Measurements from ENCODE around the gene ZBTB20.

ZBTB20 gene

DNA sequence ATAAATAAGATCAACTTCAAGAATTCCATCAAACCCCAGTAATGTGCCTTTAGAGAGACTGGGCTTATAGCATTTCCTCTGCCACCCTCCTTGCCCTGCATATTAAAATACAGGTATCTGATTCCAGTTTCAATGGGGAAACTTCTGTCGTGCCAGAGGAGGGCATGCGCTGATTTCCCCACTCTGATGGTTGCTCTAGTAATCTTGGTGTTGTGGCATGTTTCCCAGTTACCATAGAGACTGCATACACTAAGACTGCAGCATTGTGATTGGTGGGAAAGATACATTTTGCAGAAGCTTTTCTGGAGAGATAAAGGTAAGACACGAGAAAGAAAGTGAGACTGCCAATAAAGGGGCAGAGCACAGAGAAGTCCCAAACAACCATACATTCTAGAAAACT lies 627.7 kb downstream of the ZBTB20 start:
- H2AK5ac ChIP-seq (ENCODE audit: low read length, severe bottlenecking): no peak overlapping the region
- peaks cover 37% of the 10 kb centered on the region for H3K79me1 ChIP-seq (replicated peaks; ENCODE audit: low read length, poor library complexity, severe bottlenecking)
- no peak overlapping the region for H3K14ac ChIP-seq (ENCODE audit: low read length in 2 of 2)
- H2BK120ac ChIP-seq (ENCODE audit: low read depth, low read length): no peak overlapping the region
- no peaks in the 10 kb centered on the region for H3K27me3 ChIP-seq (ENCODE audit: control insufficient read depth in 1 of 2, insufficient read depth in 1 of 2, low read length in 2 of 2)
- no peak overlapping the region for H4K91ac ChIP-seq (ENCODE audit: low read length)
- H3K36me3 ChIP-seq (ENCODE audit: control insufficient read depth in 1 of 2, insufficient read depth in 2 of 2, low read depth in 1 of 2, low read length in 2 of 2): peaks cover 0 to 13% of the 10 kb centered on the region in 2 experiments
- no peak overlapping the region for H2AFZ ChIP-seq (ENCODE audit: low read depth, low read length)
- no peak overlapping the region for H2BK12ac ChIP-seq (ENCODE audit: low read length in 2 of 2)
- H3K4ac ChIP-seq (ENCODE audit: low read depth in 1 of 2, low read length in 2 of 2): no peak overlapping the region
- no peak overlapping the region for H3K4me2 ChIP-seq (ENCODE audit: low read length, poor library complexity, severe bottlenecking)
- peak overlapping the region; percentile 21 for H3K9ac ChIP-seq (ENCODE audit: low read length)
- no peak overlapping the region for H3K23ac ChIP-seq (ENCODE audit: low read length in 2 of 2)
- no peaks in the 10 kb centered on the region for H3K9me3 ChIP-seq (ENCODE audit: control insufficient read depth, low read length)
- H3K4me3 ChIP-seq (ENCODE audit: insufficient read depth in 1 of 2, low read depth in 1 of 2, low read length in 2 of 2): no peak overlapping the region
- no peak overlapping the region for H2BK5ac ChIP-seq (ENCODE audit: low read depth, low read length, poor library complexity, severe bottlenecking)
- no peak overlapping the region for H3K27ac ChIP-seq (ENCODE audit: low read length, poor library complexity, severe bottlenecking)
- WGBS: 83% methylated on average over 2 of the region's 3 CpGs
- no peak overlapping the region for H3K18ac ChIP-seq (ENCODE audit: low read depth in 1 of 2, low read length in 2 of 2)
- no peaks in the 10 kb centered on the region for H3K4me1 ChIP-seq (ENCODE audit: control insufficient read depth, insufficient read depth, low read depth, low read length)
- no peak overlapping the region for H2BK15ac ChIP-seq (ENCODE audit: low read depth, poor library complexity, severe bottlenecking)
- DNase-seq: peak; percentile 92
- no peak overlapping the region for H4K8ac ChIP-seq (ENCODE audit: low read length)

DNA sequence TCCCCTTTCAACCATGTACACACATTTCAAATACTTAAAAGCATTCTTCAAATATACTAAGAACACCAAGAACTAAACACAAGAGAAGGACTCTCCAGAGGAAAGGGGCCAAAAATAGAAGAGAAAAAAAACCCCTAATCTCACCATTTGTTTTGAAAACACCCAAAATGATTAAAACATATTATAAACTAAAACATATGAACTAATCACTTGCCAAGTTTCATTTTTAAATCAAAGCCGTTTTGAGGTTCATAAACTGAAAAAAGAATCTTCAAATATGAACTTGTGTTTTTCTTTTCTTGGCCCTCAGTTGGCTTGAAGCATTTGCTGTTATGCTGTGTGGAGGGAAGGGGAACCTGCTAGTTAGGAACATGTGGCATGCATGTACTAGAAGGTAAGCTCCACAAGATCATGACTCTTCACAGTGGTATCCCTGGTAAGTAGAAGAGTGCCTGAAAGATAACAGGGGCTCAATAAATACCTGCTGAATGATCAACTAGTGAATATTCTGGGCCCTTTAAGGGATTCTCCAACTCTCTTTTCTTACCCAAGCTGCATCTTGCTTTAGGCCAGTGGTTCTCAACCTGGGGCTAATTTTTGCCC lies 628.8 kb downstream of the ZBTB20 start:
- peak overlapping the region in 1 of 2 experiments; percentile 26 for H3K4me3 ChIP-seq (ENCODE audit: insufficient read depth in 1 of 2, low read depth in 1 of 2, low read length in 2 of 2)
- H2AFZ ChIP-seq (ENCODE audit: low read depth, low read length): no peak overlapping the region
- H2AK5ac ChIP-seq (ENCODE audit: low read length, severe bottlenecking): no peak overlapping the region
- H3K23ac ChIP-seq (ENCODE audit: low read length in 2 of 2): no peak overlapping the region
- H4K91ac ChIP-seq (ENCODE audit: low read length): no peak overlapping the region
- no peaks in the 10 kb centered on the region for H3K4me1 ChIP-seq (ENCODE audit: control insufficient read depth, insufficient read depth, low read depth, low read length)
- H3K14ac ChIP-seq (ENCODE audit: low read length in 2 of 2): no peak overlapping the region
- no peak overlapping the region for H2BK120ac ChIP-seq (ENCODE audit: low read depth, low read length)
- H2BK15ac ChIP-seq (ENCODE audit: low read depth, poor library complexity, severe bottlenecking): no peak overlapping the region
- H3K27me3 ChIP-seq (ENCODE audit: control insufficient read depth in 1 of 2, insufficient read depth in 1 of 2, low read length in 2 of 2): no peaks in the 10 kb centered on the region
- H3K18ac ChIP-seq (ENCODE audit: low read depth in 1 of 2, low read length in 2 of 2): no peak overlapping the region
- H2BK12ac ChIP-seq (ENCODE audit: low read length in 2 of 2): no peak overlapping the region
- no peak overlapping the region for H3K27ac ChIP-seq (ENCODE audit: low read length, poor library complexity, severe bottlenecking)
- H3K4ac ChIP-seq (ENCODE audit: low read depth in 1 of 2, low read length in 2 of 2): no peak overlapping the region
- no peak for DNase-seq
- peaks cover 36% of the 10 kb centered on the region for H3K79me1 ChIP-seq (replicated peaks; ENCODE audit: low read length, poor library complexity, severe bottlenecking)
- WGBS: 100% methylated on average over 1 of the region's 1 CpG
- H3K9ac ChIP-seq (ENCODE audit: low read length): peak overlapping the region; percentile 0
- H3K36me3 ChIP-seq (ENCODE audit: control insufficient read depth in 1 of 2, insufficient read depth in 2 of 2, low read depth in 1 of 2, low read length in 2 of 2): peaks cover 0 to 17% of the 10 kb centered on the region in 2 experiments
- H4K8ac ChIP-seq (ENCODE audit: low read length): no peak overlapping the region
- H3K4me2 ChIP-seq (ENCODE audit: low read length, poor library complexity, severe bottlenecking): no peak overlapping the region
- no peak overlapping the region for H2BK5ac ChIP-seq (ENCODE audit: low read depth, low read length, poor library complexity, severe bottlenecking)
- no peaks in the 10 kb centered on the region for H3K9me3 ChIP-seq (ENCODE audit: control insufficient read depth, low read length)

DNA sequence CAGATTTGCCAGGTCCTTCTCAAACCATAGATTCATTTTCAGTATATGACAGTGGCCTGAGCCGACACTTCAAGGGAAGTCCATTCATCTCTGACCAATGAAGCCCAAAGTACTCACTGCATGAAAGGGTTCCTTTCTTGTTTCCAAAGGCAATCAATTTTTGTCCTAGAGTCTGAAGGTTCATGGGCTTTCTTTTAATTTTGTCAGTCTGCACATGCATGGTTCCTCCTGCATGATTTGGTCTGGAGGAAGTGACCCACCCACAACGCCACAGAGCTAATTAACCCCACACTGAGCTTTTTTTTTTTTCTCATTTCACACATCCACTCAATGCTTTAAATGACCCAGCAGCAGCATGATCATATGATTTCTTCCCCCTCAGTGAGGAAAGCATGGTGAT lies 636.9 kb downstream of the ZBTB20 start:
- no peak for DNase-seq
- Histone ChIP-seq H3K4ac (ENCODE audit: low read depth in 1 of 2, low read length in 2 of 2) (no peak overlapping the region), H2AFZ (ENCODE audit: low read depth, low read length) (no peak overlapping the region), H2AK5ac (ENCODE audit: low read length, severe bottlenecking) (no peak overlapping the region), H3K79me1 (replicated peaks; ENCODE audit: low read length, poor library complexity, severe bottlenecking) (peaks cover 9% of the 10 kb centered on the region), H3K27ac (ENCODE audit: low read length, poor library complexity, severe bottlenecking) (no peak overlapping the region), H2BK120ac (ENCODE audit: low read depth, low read length) (no peak overlapping the region), H3K27me3 (ENCODE audit: control insufficient read depth in 1 of 2, insufficient read depth in 1 of 2, low read length in 2 of 2) (no peaks in the 10 kb centered on the region), H3K36me3 (ENCODE audit: control insufficient read depth in 1 of 2, insufficient read depth in 2 of 2, low read depth in 1 of 2, low read length in 2 of 2) (peaks cover 0 to 5% of the 10 kb centered on the region in 2 experiments), H3K4me3 (ENCODE audit: insufficient read depth in 1 of 2, low read depth in 1 of 2, low read length in 2 of 2) (no peak overlapping the region), H3K9me3 (ENCODE audit: control insufficient read depth, low read length) (no peaks in the 10 kb centered on the region), H2BK12ac (ENCODE audit: low read length in 2 of 2) (no peak overlapping the region), H3K9ac (ENCODE audit: low read length) (no peak overlapping the region), H4K91ac (ENCODE audit: low read length) (no peak overlapping the region), H2BK5ac (ENCODE audit: low read depth, low read length, poor library complexity, severe bottlenecking) (no peak overlapping the region), H3K4me2 (ENCODE audit: low read length, poor library complexity, severe bottlenecking) (no peak overlapping the region), H2BK15ac (ENCODE audit: low read depth, poor library complexity, severe bottlenecking) (no peak overlapping the region), H3K18ac (ENCODE audit: low read depth in 1 of 2, low read length in 2 of 2) (no peak overlapping the region), H4K8ac (ENCODE audit: low read length) (no peak overlapping the region), H3K4me1 (ENCODE audit: control insufficient read depth, insufficient read depth, low read depth, low read length) (no peaks in the 10 kb centered on the region), H3K23ac (ENCODE audit: low read length in 2 of 2) (no peak overlapping the region), H3K14ac (ENCODE audit: low read length in 2 of 2) (no peak overlapping the region)
- WGBS: 96% methylated on average over 2 of the region's 2 CpGs

DNA sequence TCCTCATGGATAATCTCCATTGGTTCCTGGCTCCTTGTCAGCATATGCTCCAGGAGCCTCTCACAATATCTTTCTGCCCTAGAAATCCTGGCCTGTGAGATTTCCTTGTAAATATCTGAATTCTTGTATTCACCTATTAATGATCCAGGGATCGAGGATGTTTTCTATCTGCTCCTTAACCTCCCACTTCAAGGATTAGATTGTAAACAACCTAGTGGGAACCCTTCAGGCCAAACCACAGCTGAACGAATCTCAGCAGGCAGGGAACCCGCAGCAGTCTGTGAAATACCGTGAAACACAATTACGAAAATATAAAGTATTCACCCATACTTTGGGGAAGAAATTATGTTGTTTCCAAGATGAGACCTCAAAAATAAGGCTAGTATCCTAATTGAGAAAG lies 637.3 kb downstream of the ZBTB20 start:
- H3K4me3 ChIP-seq (ENCODE audit: insufficient read depth in 1 of 2, low read depth in 1 of 2, low read length in 2 of 2): no peak overlapping the region
- peaks cover 8% of the 10 kb centered on the region for H3K79me1 ChIP-seq (replicated peaks; ENCODE audit: low read length, poor library complexity, severe bottlenecking)
- H3K4ac ChIP-seq (ENCODE audit: low read depth in 1 of 2, low read length in 2 of 2): no peak overlapping the region
- H3K18ac ChIP-seq (ENCODE audit: low read depth in 1 of 2, low read length in 2 of 2): no peak overlapping the region
- no peaks in the 10 kb centered on the region for H3K4me1 ChIP-seq (ENCODE audit: control insufficient read depth, insufficient read depth, low read depth, low read length)
- peaks cover 0 to 5% of the 10 kb centered on the region in 2 experiments for H3K36me3 ChIP-seq (ENCODE audit: control insufficient read depth in 1 of 2, insufficient read depth in 2 of 2, low read depth in 1 of 2, low read length in 2 of 2)
- WGBS: 62% methylated on average over 3 of the region's 5 CpGs
- no peak overlapping the region for H2BK5ac ChIP-seq (ENCODE audit: low read depth, low read length, poor library complexity, severe bottlenecking)
- H3K23ac ChIP-seq (ENCODE audit: low read length in 2 of 2): no peak overlapping the region
- H3K9ac ChIP-seq (ENCODE audit: low read length): no peak overlapping the region
- H3K4me2 ChIP-seq (ENCODE audit: low read length, poor library complexity, severe bottlenecking): no peak overlapping the region
- no peak overlapping the region for H4K8ac ChIP-seq (ENCODE audit: low read length)
- H4K91ac ChIP-seq (ENCODE audit: low read length): no peak overlapping the region
- no peaks in the 10 kb centered on the region for H3K9me3 ChIP-seq (ENCODE audit: control insufficient read depth, low read length)
- no peak overlapping the region for H2AK5ac ChIP-seq (ENCODE audit: low read length, severe bottlenecking)
- H2BK12ac ChIP-seq (ENCODE audit: low read length in 2 of 2): no peak overlapping the region
- no peak overlapping the region for H2BK120ac ChIP-seq (ENCODE audit: low read depth, low read length)
- no peak overlapping the region for H3K27ac ChIP-seq (ENCODE audit: low read length, poor library complexity, severe bottlenecking)
- no peak overlapping the region for H2AFZ ChIP-seq (ENCODE audit: low read depth, low read length)
- no peak for DNase-seq
- H3K27me3 ChIP-seq (ENCODE audit: control insufficient read depth in 1 of 2, insufficient read depth in 1 of 2, low read length in 2 of 2): no peaks in the 10 kb centered on the region
- H2BK15ac ChIP-seq (ENCODE audit: low read depth, poor library complexity, severe bottlenecking): no peak overlapping the region
- no peak overlapping the region for H3K14ac ChIP-seq (ENCODE audit: low read length in 2 of 2)
